ENCODE data around the gene BAZ1B.
A peak's percentile ranks its signal among the peaks of the same experiment; 100 is the strongest.

- peak; percentile 94 to 99 (median 97) for TF ChIP-seq CTCF (IDR thresholded peaks at IDR 0.05 in 4 of 5, conservative IDR thresholded peaks at IDR 0.05 in 1 of 5)
- TF ChIP-seq POLR2A (IDR thresholded peaks at IDR 0.05), result no peak
Measured at GRCh38 chr7:73451780-73452398, 70.2 kb downstream of the BAZ1B start.
